Stimulated activated CD8-positive, alpha-beta memory T cell treated with anti-CD3 and anti-CD28 coated beads, Interleukin-2, amount 100 ng/mL, for 48 hours (primary cell): ENCODE measurements around the gene ZSWIM6.

Experiments used
- DNase-seq, 2 donors: peaks; one replicate each; pipeline ENCODE4 v3.0.0-alpha.2; 2020; ENCODE audit warnings: low read depth in 2 of 2

The ZSWIM6 gene

DNA sequence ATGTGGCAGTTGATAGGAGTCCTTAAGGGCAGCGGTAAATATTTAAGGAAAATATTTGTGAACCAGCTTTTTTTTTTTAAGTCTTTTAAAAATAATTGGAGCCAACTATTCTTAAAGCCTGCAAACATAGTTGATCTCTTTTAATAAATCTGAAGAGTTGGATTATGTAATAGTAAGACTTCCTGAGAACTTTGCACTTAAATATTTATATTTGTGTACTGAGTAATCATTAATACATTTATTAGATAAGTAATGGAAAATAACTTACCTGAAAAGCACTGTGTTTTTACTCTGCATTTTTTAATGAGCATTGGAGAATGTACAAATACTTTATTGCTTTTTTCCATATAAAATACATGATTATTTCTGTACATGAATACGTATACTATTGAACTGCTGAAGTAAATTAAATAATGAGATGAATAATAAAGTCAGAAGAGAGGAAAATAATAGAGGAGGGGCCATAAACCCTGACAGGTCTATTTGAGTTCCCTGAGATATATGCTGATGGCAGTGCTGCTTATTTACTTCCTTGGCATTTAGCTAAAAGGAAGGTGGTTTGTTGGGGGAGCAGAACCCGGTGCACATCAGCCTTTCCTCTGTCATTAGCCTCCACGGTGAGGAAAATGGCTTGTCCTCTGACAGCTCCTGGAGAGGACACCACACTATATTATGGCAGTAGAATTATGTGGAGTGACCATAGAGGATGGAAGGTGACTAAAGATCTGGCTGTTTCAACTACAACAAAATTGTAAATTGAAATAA, 148.0 kb downstream of the ZSWIM6 start:
- no peak for DNase-seq

DNA sequence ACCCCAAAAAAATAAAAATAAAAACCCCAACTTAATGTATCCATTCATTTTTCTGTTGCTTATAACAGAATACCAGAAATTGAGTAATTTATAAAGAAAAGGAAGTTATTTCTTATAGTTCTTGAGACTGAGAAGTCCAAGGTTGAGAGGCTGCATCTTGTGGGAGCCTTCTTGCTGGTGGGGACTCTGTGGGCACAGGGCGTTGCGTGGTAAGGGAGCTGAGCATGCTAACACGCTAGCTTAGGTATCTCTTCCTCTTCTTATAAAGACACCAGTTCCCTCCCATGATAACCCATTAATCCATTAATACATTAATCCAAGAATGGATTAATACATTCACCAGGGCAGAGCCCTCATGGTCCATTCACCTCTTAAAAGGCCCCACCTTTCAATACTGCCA, 150.9 kb downstream of the ZSWIM6 start:
- DNase-seq, result no peak

DNA sequence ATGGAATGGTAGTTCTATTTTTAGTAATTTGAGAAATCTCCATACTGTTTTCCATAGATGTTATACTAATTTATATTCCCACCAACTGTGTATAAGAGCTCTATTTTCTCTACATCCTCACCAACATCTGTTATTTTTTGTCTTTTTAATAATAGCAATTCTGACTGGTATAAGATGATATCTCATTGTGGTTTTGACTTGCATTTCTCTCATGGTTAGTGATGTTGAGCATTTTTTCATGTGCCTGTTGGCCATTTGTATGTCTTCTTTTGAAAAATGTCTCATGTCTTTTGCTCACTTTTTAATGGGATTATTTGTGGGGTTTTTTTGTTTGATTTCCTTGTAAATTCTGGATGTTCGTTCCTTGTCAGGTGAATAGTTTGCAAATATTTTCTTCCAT, 154.4 kb downstream of the ZSWIM6 start:
- DNase-seq, result no peak

DNA sequence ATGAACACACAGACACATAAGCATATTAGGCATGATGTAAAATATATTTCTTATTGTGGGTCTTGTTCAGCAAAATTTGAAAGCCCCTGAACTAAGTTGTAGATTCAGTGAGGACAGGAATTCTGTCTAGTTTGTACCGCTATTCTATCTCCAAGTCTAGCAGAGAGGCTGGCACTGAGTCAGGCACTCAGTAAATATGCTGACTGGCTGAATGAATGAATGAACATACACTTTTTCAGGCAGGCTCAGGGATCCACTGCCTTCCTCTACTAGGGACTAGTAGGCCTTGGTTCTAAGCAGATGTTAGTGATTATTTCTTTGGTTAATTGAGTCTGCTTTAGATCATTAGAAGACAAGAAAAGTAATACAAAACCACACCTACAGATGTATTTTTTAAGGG, 157.5 kb downstream of the ZSWIM6 start:
- DNase-seq, result no peak

DNA sequence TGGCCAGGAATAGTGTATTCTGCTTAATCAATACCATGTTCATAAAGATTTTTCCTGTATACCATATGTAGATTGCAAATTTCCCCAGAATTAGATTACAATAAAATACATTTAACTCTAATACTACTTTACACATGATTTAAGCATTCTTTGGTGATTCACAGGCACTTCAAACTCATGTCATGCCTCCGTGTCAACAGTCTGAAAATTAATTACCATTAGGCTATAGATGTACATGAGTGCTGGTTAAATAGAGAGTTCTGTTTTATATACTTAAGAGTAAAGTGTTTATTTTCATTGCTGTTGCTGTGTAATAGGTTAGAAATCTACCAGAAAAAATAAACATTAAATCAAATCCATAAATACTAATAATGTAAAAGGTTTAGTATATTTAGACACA, 159.8 kb downstream of the ZSWIM6 start:
- no peak for DNase-seq

DNA sequence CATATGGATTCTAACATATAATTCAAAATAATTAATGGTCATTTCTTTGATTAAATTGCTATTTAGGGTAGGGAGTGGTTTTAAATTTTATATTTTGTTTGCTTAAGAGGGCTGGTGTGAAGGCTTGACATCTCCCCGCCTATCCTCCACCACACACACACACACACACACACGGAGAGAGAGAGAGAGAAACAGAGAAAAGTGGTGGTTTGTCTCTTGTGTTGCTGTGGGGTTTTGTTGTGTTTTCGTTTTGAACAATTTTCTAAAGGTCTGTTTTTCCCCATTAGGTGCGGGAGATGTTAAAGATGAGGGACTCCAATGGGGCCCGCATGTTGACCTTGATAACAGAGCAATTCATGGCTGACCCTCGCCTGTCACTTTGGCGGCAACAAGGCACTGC, 161.9 kb downstream of the ZSWIM6 start:
- DNase-seq, result no peak

DNA sequence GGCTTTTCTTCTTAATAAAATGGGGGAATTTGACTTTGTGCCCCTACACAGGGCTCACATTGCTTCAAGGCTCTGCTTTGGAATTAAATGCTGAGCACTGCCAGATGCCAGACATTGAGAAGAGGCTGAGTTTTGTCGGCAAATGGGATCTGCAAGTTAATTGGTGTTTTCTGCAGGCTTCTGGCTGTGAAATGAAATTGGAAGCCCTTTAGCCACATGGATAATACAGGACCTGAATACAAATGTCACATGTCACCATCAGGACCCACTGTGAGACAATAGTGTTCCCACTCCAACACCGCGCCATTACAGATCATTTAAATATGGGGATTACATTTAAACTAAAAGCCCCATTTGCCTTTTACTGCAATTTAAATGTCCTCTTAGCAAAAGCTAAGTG, 164.4 kb downstream of the ZSWIM6 start:
- DNase-seq, result no peak

DNA sequence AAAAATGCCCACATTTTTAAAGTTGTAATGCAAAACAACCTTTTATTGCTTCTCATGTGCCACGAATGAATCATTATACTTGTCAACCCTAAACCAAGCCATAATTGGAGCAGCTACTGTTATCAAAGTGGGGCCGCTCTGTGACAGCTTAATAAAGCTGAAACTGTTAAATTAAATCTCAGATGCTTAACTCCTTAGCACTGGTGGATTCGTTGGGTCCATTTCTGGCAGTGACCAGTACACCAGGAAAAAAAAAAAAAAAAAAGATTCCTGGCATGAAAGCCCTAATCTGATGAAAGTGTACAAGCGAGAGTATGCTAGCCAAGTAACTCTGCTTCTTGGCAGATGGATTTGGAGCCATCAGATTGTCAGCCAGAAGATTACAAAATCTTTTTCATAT, 164.8 kb downstream of the ZSWIM6 start:
- no peak for DNase-seq

DNA sequence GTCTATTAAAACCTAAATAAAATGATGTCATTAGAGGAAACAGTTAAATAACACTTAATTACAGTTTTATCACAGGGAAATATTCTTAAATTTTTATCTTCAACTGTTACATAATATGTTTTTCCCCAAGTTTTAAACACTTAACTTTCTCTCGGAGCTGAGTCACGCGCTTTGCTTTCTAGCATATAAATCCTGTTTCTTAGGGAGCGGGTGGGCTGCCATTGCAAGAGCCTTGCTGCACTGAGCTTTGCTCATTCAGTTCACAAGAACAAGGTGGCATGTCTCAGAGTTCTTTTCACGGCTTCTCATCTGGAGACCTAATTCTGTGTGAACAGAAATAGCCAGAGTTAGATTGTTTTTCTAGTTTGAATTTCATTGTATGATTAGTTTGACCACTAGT, 166.1 kb downstream of the ZSWIM6 start:
- DNase-seq, result no peak

DNA sequence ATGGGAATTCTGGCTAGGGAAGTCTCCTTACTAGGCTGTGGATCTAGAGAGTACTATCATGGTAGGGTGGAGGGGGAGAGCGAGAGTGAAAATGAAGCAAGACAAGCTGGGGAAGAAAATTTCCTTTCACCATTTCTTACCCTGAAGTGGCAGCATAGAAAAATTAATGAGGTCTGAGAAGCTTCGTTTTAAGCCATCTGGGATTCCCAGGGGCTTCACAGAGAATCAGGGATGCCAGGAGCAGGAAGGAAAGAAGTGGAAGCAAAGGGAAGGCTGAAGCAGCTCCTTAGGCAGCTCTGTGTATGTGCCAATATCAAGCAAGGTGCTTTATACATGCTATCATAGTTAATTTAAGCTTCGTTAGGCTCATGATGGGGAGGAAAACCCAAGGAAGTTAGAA, 169.9 kb downstream of the ZSWIM6 start:
- no peak for DNase-seq

DNA sequence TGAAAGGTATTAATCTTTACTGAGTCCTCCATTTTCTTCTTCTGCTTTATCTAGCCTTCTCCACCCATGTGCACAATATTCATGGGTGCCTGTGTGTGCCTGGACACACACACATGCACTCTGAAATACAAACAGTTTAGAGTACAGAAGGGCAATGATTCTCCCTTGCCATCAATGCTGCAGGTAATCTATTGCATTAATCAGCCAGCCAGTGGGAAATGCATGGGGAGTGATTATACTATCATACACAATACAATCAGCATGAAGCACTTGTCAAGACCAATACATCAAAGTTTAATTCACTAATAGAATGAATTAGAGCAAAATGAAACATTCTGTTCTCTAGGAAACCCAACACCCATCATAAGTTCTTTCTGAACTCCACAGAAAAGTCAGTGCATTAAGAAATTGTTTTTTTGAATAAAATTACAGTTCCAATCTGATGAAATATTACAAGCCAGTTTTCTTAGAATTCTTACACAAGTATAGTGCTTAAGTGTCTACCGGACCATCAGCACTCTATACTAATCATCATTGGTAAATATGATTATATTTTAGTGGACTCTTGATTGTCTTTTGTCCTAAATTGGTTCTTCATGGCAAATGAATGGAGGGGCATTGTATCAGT, 172.2 kb downstream of the ZSWIM6 start:
- no peak for DNase-seq

DNA sequence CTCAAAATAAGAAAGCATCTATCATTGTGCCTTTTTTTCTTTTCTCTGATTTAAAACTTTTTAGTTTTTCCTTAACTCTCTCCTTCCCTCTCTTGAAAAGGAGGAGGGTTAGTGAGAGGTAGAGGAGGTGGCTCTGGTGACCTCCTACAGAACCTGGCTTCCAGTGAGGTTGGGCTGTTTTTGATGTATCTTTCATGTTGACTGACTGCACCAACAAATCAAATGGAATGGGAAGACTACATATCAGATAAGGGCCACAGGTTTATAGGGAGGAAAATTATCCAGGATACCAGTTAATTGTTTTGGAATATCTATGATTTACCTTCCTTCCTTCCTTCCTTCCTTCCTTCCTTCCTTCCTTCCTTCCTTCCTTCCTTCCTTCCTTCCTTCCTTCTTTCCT, 173.2 kb downstream of the ZSWIM6 start:
- DNase-seq, result no peak

DNA sequence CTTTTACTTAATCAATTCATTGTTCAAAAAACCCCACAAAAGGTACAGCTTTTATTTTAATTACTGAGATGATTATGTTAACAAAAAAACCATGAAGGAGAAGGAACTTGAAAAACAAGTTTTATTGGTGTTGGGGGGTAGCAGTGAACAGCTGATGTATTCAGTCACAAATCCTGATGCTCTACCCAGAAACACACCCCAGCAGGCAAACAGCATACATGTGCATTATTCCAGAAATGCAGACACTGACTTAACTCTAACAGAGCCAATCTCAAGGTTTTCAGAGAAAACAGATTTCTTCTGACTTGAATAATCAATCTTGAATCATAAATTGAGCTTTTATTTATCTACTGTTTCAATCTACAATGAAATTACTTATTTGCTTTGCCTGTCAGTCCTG, 175.2 kb downstream of the ZSWIM6 start:
- no peak for DNase-seq

DNA sequence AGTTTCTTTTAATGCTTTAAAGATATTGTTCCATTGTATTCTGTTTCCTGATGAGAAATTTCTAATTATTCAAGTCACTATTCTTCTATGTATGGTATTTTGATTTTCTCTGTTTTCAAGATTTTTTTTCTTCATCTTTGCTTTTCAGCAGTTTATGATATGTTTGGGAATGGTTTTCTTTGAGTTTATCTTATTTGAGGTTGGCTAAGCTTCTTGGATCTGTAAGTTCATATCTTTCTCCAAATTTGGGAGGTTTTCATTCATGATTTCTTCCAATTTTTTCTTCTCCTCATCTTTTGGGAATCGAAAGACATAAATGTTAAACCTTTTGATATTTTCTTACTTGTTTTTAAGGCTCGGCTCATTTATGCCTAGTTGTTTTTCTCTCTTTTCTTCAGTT, 184.9 kb downstream of the ZSWIM6 start:
- DNase-seq, result no peak

DNA sequence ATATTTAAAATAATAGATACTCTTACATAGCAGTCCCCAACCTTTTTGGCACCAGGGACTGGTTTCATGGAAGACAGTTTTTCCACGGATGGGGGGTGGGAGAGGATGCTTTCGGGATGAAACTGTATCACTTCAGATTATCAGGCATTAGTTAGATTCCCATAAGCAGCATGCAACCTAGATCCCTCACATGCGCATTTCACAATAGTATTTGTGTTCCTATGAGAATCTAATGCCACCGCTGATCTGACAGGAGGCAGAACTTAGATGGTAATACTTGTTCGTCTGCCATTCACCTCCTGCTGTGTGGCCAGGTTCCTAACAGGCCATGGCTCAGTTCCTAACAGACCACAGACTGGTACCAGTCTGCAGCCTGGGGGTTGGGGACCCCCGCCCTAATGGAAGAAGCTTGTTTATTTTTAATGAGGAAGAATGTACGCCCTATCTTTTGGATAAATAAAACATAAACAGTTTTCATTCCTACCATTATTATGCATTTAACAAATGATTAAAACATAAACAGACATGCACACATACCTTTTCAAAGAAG, 187.7 kb downstream of the ZSWIM6 start:
- DNase-seq, result no peak

DNA sequence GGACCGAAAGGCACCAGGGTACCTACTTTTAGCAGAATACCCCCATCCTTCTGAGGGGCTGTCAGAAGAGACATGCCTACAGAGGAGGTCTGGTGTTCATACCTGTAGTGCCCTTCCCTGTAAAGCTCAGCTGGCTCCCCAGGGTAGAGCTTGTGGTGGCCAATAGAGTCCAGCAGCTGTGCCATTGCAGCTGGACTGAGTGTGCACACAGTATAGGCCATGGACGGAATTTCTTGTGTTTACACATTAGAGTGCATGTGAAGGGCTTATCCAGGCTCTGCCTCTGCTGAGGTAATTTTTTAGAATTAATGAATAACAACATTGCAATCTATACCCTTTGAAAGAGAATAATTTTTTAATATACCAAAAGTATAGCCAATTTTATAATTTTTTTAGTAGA, 191.0 kb downstream of the ZSWIM6 start:
- DNase-seq, result no peak

DNA sequence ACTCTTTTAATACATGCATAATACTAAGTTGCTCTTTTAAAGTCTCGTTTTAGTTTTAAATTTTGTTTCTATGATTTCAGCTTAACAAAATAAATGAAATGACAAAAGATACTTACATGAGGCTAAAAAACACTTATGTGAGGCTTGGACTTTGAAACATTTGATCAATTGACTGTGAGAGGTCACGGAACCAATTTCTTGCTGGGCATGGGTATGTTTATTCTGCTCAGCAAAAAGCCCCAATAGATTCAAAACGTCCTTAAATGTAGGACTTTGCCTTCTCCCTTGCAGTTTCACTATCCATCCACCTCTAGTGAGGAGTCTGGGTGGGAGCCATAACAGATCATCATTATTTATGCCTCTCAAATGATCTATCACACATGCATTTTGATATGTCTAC, 191.9 kb downstream of the ZSWIM6 start:
- DNase-seq, result no peak

DNA sequence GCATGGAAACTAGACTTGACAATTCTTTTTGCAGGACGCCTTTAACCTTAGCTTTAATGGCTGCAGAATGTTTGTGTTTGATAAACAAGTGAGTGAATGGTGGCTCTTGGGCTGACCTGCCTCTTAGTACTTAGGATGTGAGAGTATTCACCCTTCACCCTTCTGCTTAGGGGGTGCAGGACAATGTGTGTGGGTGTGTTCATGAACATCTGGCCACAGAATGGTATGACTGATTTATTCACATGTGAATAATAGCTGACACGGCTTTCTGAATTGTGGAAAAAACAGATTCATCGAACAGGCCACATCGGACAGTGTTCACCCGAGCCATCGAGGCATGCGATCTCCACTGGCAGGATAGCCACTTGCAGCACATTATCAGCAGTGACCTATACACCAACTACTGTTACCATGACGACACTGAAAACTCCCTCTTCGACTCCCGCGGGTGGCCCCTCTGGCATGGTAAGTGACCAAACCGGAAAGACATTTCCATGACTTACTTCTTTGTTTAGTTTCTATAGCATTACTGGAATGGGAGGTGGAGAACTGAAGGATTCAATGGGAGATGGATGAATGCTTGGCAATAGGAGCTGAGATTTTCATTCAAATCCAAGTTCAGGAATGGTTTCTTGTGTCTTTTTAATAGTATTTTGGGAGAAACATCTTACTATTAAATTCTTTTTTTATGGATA, 193.6 kb downstream of the ZSWIM6 start:
- DNase-seq, result no peak

DNA sequence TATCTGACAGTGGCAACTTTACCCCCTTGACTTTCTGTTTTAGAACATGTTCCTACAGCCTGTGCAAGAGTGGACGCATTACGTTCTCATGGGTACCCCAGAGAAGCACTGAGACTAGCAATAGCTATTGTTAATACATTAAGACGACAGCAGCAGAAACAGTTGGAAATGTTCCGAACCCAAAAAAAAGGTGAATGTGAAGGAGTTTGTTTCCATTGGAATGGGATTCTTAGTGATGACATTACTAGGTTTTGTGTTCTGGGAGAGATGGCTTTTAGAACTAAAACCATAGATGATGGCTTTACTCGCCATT, 194.1 kb downstream of the ZSWIM6 start:
- DNase-seq, result no peak

DNA sequence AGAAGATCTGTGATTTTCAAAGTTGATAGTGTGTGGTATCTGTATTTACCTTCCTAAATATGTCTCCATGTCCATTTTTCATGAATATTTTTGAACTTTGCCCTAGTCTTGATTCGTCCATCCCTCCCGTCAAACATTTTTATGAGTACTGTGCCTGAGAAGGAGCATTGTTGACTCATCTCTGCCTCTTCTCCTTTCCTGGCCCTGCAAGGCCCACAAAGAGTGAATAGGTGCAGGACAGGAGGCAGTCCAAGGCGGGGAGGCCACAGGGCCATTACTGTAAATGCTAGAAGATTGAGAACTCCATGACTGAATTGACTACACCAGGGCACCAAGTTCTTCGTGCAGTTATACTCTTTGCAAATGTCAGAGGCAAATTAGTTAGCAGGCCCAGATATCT, 200.9 kb downstream of the ZSWIM6 start:
- no peak for DNase-seq

DNA sequence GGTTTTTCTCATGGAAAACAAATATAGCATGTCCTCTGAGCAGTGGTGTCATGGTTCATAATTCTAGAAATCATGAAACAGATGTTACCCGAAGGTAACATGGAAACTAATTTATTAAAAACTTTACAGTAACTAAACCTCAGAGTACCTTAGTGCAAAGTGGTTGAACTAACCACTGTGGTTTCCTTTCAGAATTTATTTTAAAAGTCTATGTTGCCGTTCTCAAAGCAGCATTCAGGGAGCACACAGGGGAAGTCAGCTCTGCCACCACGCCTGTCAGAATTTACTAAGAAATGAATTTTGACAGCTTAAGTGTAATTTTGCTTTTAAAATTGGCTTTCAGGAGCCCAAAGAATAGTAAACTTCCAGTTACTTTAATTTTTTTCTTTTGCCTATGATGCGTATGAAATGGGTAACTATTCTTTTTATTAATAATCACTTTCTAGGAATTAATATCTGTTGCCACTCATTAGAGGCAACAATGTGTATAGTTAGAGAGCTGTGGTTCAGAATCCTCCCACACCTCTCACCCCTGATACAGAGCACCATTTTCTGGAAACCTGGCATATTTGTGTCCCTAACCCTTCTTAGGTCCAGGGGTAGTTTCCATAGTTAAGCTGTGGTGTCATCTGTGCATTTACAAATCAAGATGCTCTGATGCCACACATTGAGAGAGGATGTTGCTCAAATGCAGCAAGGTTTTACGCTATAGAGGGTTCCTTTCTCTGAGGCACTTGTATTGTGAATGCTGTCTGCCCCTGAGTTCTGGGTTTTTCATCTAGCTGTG, 202.6 kb downstream of the ZSWIM6 start:
- DNase-seq, result peak in 1 of 2 donors; percentile 1

DNA sequence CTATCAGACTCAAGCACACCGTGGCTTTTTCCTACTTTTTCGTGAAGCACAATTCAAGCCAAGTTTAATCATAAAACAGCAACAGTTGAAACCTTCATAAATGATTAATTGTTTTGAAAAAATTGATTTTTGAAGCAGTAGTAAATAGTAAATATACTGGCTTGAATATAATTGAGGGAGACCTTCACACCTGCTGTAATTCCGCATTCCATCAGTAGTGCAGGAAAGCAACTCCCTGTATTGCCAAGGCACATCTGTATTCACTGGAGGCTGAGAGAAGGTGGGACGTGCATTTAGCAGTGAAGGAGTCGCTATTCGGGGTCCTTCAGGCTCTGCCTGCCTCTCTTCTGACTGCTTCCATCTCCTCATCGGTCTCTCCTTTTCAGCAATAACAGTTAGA, 203.8 kb downstream of the ZSWIM6 start:
- no peak for DNase-seq
